Neural progenitor cell (in vitro differentiated cells): ENCODE results near the gene EVL. TPM values are rescaled to one million over a fixed set of nuclear protein-coding genes. Genes with fewer than 3 reads are reported as not detected.
A peak's percentile ranks its signal among the peaks of the same experiment; 100 is the strongest.

Source experiments
- DNase-seq: peaks from one replicate; pipeline ENCODE4 v3.0.0-alpha.2; 2016; ENCODE audit warnings: low spot score
- H2AFZ ChIP-seq: fragments of 200-600 bp; sonication (generic); replicated peaks from 2 replicates; pipeline ENCODE4 v1.6.1; 2016; ENCODE audit warnings: antibody characterized with exemption
- H3F3A ChIP-seq: fragments of 200-600 bp; sonication (generic); 2 replicates; pipeline ENCODE4 v1.6.1; 2016; ENCODE audit warnings: antibody characterized with exemption, low read depth
- H3K27ac ChIP-seq: fragments of 200-600 bp; sonication (generic); 2 replicates; pipeline ENCODE4 v1.5.1; 2016; ENCODE audit warnings: mild to moderate bottlenecking
- H3K27me3 ChIP-seq: fragments of 200-600 bp; sonication (generic); 2 replicates; pipeline ENCODE4 v1.6.1; 2016; ENCODE audit warnings: mild to moderate bottlenecking, moderate library complexity
- H3K36me3 ChIP-seq: fragments of 200-600 bp; sonication (generic); 2 replicates; pipeline ENCODE4 v1.5.1; 2016
- H3K4me1 ChIP-seq: fragments of 200-600 bp; sonication (generic); 2 replicates; pipeline ENCODE4 v1.6.1; 2016; ENCODE audit warnings: mixed run types
- H3K4me2 ChIP-seq: fragments of 200-600 bp; sonication (generic); 2 replicates; pipeline ENCODE4 v1.6.1; 2016
- H3K4me3 ChIP-seq: fragments of 200-600 bp; sonication (generic); 2 replicates; pipeline ENCODE4 v1.5.1; 2016
- H3K79me2 ChIP-seq: fragments of 200-600 bp; sonication (generic); 2 replicates; pipeline ENCODE4 v1.6.1; 2016; ENCODE audit warnings: low read depth
- H3K9ac ChIP-seq: fragments of 200-600 bp; sonication (generic); 2 replicates; pipeline ENCODE4 v1.6.1; 2016
- H3K9me3 ChIP-seq: fragments of 200-600 bp; sonication (generic); 2 replicates; pipeline ENCODE4 v1.5.1; 2016; ENCODE audit warnings: low read depth
- H4K20me1 ChIP-seq: fragments of 200-600 bp; sonication (generic); 2 replicates; pipeline ENCODE4 v1.6.1; 2016; ENCODE audit warnings: low read depth
- H3K27ac Mint-ChIP-seq: 3 replicates; pipeline ENCODE4 v1.8.0; 2021; ENCODE audit warnings: mixed read lengths
- H3K27me3 Mint-ChIP-seq: 2 replicates; pipeline ENCODE4 v1.8.0; 2022; ENCODE audit warnings: low read depth, mild to moderate bottlenecking, inconsistent platforms, moderate library complexity, mixed read lengths; ENCODE audit not compliant: insufficient read depth
- H3K36me3 Mint-ChIP-seq: 3 replicates; pipeline ENCODE4 v1.8.0; 2021; ENCODE audit warnings: mixed read lengths
- H3K4me1 Mint-ChIP-seq: 3 replicates; pipeline ENCODE4 v1.8.0; 2021; ENCODE audit warnings: mixed read lengths
- H3K4me3 Mint-ChIP-seq: 3 replicates; pipeline ENCODE4 v1.8.0; 2021; ENCODE audit warnings: mild to moderate bottlenecking, moderate library complexity, mixed read lengths
- H3K9me3 Mint-ChIP-seq: 3 replicates; pipeline ENCODE4 v1.8.0; 2020; ENCODE audit warnings: mixed read lengths
- EZH2 ChIP-seq: fragments of 200-600 bp; sonication (generic); IDR thresholded peaks from 2 replicates; pipeline ENCODE4 v1.6.1; 2017; ENCODE audit warnings: antibody characterized with exemption, mild to moderate bottlenecking, moderate library complexity
- EZH2phosphoT487 ChIP-seq: fragments of 200-600 bp; sonication (generic); IDR thresholded peaks from 2 replicates; pipeline ENCODE4 v1.6.1; 2017; ENCODE audit warnings: antibody characterized with exemption
- total RNA-seq: library from RNA; depleted of rRNA; stranded (reverse); fragments of >200 nt; gene quantifications from 2 replicates; pipeline ENCODE4 v1.2.3, GENCODE V29; 2015; ENCODE audit warnings: low replicate concordance
- TF ChIP-seq, protein P1 (sequence below): fragments of 200-600 bp; sonication (generic); IDR thresholded peaks from 2 replicates; pipeline ENCODE4 v1.5.1; 2017; ENCODE audit warnings: antibody characterized with exemption, mild to moderate bottlenecking

Gene EVL
- total RNA-seq, 1 donor from 2014 or later, result 49.2 TPM

GRCh38 chr14:100160534-100160916, 95.3 kb downstream of the EVL start:
- peaks cover 95% of the 10 kb centered on the region for H3K27me3 ChIP-seq
- H3K27ac ChIP-seq, result no peak overlapping the region
- Mint-ChIP-seq H3K4me3 (peak overlapping the region; percentile 72), H3K4me1 (peaks cover 7% of the 10 kb centered on the region), H3K27ac (no peak overlapping the region), H3K36me3 (peaks cover 3% of the 10 kb centered on the region), H3K9me3 (peaks cover 3% of the 10 kb centered on the region), H3K27me3 (peaks cover 43% of the 10 kb centered on the region)
- H3K36me3 ChIP-seq, result no peaks in the 10 kb centered on the region
- H2AFZ ChIP-seq, result no peak overlapping the region
- H3K4me3 ChIP-seq, result no peak overlapping the region
- no peak overlapping the region for H3K9ac ChIP-seq
- H3K4me1 ChIP-seq, result peaks cover 17% of the 10 kb centered on the region
- no peaks in the 10 kb centered on the region for H3K79me2 ChIP-seq
- no peak overlapping the region for H3K4me2 ChIP-seq
- no peaks in the 10 kb centered on the region for H4K20me1 ChIP-seq
- DNase-seq, result no peak
- no peaks in the 10 kb centered on the region for H3K9me3 ChIP-seq
- TF ChIP-seq EZH2phosphoT487 (no peak), EZH2 (no peak)
- TF ChIP-seq, protein P1, sequence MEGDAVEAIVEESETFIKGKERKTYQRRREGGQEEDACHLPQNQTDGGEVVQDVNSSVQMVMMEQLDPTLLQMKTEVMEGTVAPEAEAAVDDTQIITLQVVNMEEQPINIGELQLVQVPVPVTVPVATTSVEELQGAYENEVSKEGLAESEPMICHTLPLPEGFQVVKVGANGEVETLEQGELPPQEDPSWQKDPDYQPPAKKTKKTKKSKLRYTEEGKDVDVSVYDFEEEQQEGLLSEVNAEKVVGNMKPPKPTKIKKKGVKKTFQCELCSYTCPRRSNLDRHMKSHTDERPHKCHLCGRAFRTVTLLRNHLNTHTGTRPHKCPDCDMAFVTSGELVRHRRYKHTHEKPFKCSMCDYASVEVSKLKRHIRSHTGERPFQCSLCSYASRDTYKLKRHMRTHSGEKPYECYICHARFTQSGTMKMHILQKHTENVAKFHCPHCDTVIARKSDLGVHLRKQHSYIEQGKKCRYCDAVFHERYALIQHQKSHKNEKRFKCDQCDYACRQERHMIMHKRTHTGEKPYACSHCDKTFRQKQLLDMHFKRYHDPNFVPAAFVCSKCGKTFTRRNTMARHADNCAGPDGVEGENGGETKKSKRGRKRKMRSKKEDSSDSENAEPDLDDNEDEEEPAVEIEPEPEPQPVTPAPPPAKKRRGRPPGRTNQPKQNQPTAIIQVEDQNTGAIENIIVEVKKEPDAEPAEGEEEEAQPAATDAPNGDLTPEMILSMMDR, result no peak
- H3F3A ChIP-seq, result peaks cover 11% of the 10 kb centered on the region

GRCh38 chr14:100165376-100165775, 100.2 kb downstream of the EVL start:
- no peaks in the 10 kb centered on the region for H4K20me1 ChIP-seq
- H3K79me2 ChIP-seq, result no peaks in the 10 kb centered on the region
- no peak overlapping the region for H3K9ac ChIP-seq
- peak overlapping the region; percentile 17 for H2AFZ ChIP-seq
- H3K36me3 ChIP-seq, result no peaks in the 10 kb centered on the region
- H3K4me3 ChIP-seq, result no peak overlapping the region
- no peak overlapping the region for H3K27ac ChIP-seq
- no peak for TF ChIP-seq EZH2phosphoT487
- TF ChIP-seq, protein P1, result peak; percentile 4
- Mint-ChIP-seq H3K9me3 (peaks cover 3% of the 10 kb centered on the region), H3K27ac (peak overlapping the region; percentile 57), H3K4me3 (peak overlapping the region; percentile 59), H3K4me1 (peaks cover 8% of the 10 kb centered on the region), H3K27me3 (peaks cover 19% of the 10 kb centered on the region), H3K36me3 (peaks cover 3% of the 10 kb centered on the region)
- no peak for DNase-seq
- peaks cover 10% of the 10 kb centered on the region for H3K4me1 ChIP-seq
- peaks cover 12% of the 10 kb centered on the region for H3F3A ChIP-seq
- no peaks in the 10 kb centered on the region for H3K9me3 ChIP-seq
- H3K27me3 ChIP-seq, result peaks cover 64% of the 10 kb centered on the region
- no peak overlapping the region for H3K4me2 ChIP-seq

DNA sequence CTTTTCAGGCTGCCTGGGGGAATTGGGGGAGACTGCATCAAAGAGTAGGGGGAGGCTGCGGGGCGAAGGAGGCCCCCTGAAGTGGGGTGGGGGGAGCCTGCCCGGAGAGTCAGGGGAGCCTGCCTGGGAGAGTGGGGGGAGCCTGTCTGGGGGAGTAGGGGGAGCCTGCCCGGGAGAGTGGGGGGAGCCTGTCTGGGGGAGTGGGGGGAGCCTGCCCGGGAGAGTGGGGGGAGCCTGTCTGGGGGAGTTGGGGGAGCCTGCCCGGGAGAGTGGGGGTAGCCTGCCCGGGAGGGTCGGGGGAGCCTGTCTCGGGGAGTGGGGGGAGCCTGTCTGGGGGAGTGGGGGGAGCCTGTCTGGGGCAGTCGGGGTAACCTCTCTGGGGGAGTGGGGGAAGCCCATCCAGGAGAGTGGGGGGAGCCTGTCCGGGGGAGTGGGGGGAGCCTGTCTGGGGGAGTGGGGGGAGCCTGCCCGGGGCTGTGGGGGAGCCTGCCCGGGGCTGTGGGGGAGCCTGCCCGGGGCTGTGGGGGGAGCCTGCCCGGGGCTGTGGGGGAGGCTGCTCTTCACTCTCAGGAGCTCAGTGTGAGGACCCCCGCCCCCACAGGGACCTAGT, 100.7 kb downstream of the EVL start:
- no peak overlapping the region for H3K9ac ChIP-seq
- no peak overlapping the region for H3K4me3 ChIP-seq
- H2AFZ ChIP-seq, result no peak overlapping the region
- H3K4me1 ChIP-seq, result peaks cover 10% of the 10 kb centered on the region
- H3K27ac ChIP-seq, result no peak overlapping the region
- no peak for DNase-seq
- Mint-ChIP-seq H3K4me3 (no peak overlapping the region), H3K27me3 (peaks cover 20% of the 10 kb centered on the region), H3K4me1 (peaks cover 8% of the 10 kb centered on the region), H3K27ac (no peak overlapping the region), H3K36me3 (peaks cover 3% of the 10 kb centered on the region), H3K9me3 (peaks cover 3% of the 10 kb centered on the region)
- no peaks in the 10 kb centered on the region for H3K9me3 ChIP-seq
- no peaks in the 10 kb centered on the region for H4K20me1 ChIP-seq
- H3K79me2 ChIP-seq, result no peaks in the 10 kb centered on the region
- peaks cover 12% of the 10 kb centered on the region for H3F3A ChIP-seq
- TF ChIP-seq EZH2 (no peak), EZH2phosphoT487 (no peak)
- TF ChIP-seq, protein P1, result no peak
- peak overlapping the region; percentile 35 for H3K4me2 ChIP-seq
- H3K36me3 ChIP-seq, result no peaks in the 10 kb centered on the region
- peaks cover 58% of the 10 kb centered on the region for H3K27me3 ChIP-seq
